GM12801 (cell line): ENCODE results near the gene FREM1.

ENCODE experiments used
- TF ChIP-seq, protein P1 (sequence below): IDR thresholded peaks from one replicate; pipeline ENCODE4 v1.5.1; 2011; ENCODE audit warnings: control low read depth; ENCODE audit not compliant: insufficient read length; ENCODE audit errors: extremely low read depth

The FREM1 gene

DNA sequence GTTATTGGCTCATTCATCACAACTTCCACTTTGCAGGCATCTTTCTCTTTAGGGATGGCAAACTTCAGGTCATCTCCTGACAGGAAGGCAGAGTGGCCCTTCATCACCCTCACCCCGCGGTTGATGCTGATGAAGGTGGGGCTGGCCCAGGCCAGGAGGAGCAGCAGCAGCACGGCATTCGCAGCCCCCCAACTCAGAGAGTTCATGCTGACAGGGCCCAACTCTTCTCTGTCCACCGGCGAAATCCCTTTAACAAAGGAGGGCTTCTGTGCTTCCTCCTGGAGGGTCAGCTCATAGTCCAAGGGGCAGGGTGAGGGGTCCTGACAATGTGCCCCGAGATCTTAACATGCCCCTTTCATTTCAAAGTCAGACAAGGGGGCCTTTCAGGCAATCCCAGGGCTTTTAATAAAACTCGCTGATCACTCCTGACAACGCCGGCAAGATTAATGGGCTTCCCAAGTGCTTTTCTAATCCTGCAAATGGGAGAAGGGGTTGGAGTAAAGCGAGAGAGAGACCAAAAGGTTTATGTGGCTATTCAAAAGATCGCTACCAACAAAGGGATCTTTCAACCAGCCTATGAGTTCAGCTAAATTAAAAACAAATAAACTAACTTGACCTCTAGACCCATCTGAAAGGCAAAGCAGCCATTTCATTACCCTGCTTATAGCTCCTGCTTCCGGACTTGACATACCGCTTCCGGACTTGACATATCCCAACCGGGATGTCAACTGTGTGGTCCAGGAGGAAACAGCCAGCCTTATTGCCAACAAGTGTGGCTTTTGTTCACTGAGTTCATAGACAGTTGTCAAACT, 41.2 kb downstream of the FREM1 start:
- TF ChIP-seq, protein P1, sequence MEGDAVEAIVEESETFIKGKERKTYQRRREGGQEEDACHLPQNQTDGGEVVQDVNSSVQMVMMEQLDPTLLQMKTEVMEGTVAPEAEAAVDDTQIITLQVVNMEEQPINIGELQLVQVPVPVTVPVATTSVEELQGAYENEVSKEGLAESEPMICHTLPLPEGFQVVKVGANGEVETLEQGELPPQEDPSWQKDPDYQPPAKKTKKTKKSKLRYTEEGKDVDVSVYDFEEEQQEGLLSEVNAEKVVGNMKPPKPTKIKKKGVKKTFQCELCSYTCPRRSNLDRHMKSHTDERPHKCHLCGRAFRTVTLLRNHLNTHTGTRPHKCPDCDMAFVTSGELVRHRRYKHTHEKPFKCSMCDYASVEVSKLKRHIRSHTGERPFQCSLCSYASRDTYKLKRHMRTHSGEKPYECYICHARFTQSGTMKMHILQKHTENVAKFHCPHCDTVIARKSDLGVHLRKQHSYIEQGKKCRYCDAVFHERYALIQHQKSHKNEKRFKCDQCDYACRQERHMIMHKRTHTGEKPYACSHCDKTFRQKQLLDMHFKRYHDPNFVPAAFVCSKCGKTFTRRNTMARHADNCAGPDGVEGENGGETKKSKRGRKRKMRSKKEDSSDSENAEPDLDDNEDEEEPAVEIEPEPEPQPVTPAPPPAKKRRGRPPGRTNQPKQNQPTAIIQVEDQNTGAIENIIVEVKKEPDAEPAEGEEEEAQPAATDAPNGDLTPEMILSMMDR, result no peak

GRCh38 chr9:14868418-14868771, 41.8 kb downstream of the FREM1 start:
- TF ChIP-seq, protein P1, result no peak

- TF ChIP-seq, protein P1, result no peak
These were observed 44.0 kb downstream of the FREM1 start for GRCh38 chr9:14866200-14866749.

DNA sequence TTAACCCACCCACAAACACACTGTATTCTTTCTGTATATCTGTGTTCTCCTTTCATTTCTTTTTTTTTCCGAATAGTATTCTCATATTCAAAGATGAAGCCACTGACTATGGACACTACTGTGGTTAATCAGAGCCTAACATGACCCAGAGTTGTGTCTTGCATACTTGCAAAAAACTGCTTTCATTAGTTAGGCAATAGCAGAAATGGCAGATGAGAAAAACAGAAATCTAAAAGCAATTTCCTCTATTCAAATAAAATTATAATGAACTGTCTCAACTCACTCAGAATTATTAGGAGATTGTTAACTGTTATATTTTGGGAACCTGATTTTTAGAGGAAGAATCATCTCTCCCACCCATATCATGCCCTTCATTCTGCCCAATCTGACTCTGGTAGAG, 45.9 kb downstream of the FREM1 start:
- TF ChIP-seq, protein P1, result no peak

- TF ChIP-seq, protein P1, result no peak
These were observed 46.8 kb downstream of the FREM1 start for GRCh38 chr9:14863402-14863801.

DNA sequence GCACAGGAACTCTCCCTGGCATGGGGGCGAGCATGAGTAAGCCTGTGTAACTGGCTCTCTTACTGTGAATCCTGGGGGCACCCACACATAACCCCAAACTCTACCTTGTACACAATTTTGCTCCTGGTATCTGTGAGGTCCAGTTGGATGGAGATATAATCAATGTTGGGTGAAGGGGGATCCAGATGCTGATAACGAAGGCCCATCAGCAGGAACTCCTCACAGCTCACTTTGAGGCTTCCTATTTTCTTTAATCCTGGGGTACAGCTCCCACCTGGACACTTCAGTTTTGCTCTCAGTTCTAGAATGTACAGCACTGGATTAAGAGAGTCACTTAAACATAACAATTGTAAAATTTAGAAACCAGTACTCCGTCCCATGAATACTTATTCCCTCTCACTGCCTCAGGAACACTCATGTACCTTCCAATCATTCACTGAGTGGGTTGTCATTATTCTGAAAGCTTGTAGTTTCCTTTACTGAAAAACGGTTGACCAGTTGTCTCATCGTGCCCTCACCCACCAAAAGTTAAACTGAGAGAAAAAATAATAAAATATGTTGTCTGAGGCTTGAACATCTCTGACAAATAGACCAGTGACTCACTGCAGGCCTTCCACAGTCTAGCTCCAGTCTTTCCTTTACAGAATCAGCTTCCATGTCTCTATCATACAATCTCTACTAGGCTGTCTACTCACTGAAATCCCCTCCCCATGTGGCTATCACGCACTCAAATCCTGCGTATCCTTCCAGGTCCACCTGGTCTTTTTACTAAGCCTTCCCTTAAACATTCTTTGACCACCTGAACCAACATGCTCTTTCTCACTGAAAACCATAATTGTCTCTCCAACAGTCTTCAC, 52.6 kb downstream of the FREM1 start:
- TF ChIP-seq, protein P1, result no peak

GRCh38 chr9:14849851-14850250, 60.4 kb downstream of the FREM1 start:
- TF ChIP-seq, protein P1, result no peak
